ENCODE measurements around the gene CDK5RAP2. TPM values are rescaled to one million over a fixed set of nuclear protein-coding genes. Genes with fewer than 3 reads are reported as not detected.

CDK5RAP2 gene
- total RNA-seq, 1 donor from 2014 or later, result 40.4 TPM

- no peak overlapping the region for H3K27ac Mint-ChIP-seq (ENCODE audit: unreplicated experiment)
- no peaks in the 10 kb centered on the region for H3K9me3 Mint-ChIP-seq (ENCODE audit: low read depth)
- H3K27me3 Mint-ChIP-seq (ENCODE audit: low read depth), result no peaks in the 10 kb centered on the region
- H3K4me3 Mint-ChIP-seq (ENCODE audit: unreplicated experiment), result no peak overlapping the region
- H3K4me1 Mint-ChIP-seq (ENCODE audit: low read depth), result peaks cover 33% of the 10 kb centered on the region
- no peak for TF ChIP-seq CTCF (IDR thresholded peaks at IDR 0.05)
- no peak for DNase-seq (ENCODE audit: low spot score)
- peaks cover 37% of the 10 kb centered on the region for H3K36me3 Mint-ChIP-seq (ENCODE audit: low read depth)
These were observed 174.1 kb downstream of the CDK5RAP2 start for GRCh38 chr9:120405860-120406259.

GRCh38 chr9:120405134-120405533, 174.8 kb downstream of the CDK5RAP2 start:
- no peak for TF ChIP-seq CTCF (IDR thresholded peaks at IDR 0.05)
- Mint-ChIP-seq H3K9me3 (ENCODE audit: low read depth) (no peaks in the 10 kb centered on the region), H3K4me3 (ENCODE audit: unreplicated experiment) (no peak overlapping the region), H3K27ac (ENCODE audit: unreplicated experiment) (no peak overlapping the region), H3K36me3 (ENCODE audit: low read depth) (peaks cover 34% of the 10 kb centered on the region), H3K27me3 (ENCODE audit: low read depth) (no peaks in the 10 kb centered on the region), H3K4me1 (ENCODE audit: low read depth) (peaks cover 30% of the 10 kb centered on the region)
- no peak for DNase-seq (ENCODE audit: low spot score)

GRCh38 chr9:120403543-120403856, 176.5 kb downstream of the CDK5RAP2 start:
- H3K9me3 Mint-ChIP-seq (ENCODE audit: low read depth), result no peaks in the 10 kb centered on the region
- H3K27ac Mint-ChIP-seq (ENCODE audit: unreplicated experiment), result peak overlapping the region; percentile 85
- DNase-seq (ENCODE audit: low spot score), result no peak
- no peak overlapping the region for H3K4me3 Mint-ChIP-seq (ENCODE audit: unreplicated experiment)
- H3K4me1 Mint-ChIP-seq (ENCODE audit: low read depth), result peaks cover 31% of the 10 kb centered on the region
- H3K27me3 Mint-ChIP-seq (ENCODE audit: low read depth), result no peaks in the 10 kb centered on the region
- peaks cover 27% of the 10 kb centered on the region for H3K36me3 Mint-ChIP-seq (ENCODE audit: low read depth)
- TF ChIP-seq CTCF (IDR thresholded peaks at IDR 0.05), result no peak

- peaks cover 34% of the 10 kb centered on the region for H3K4me1 Mint-ChIP-seq (ENCODE audit: low read depth)
- no peak for TF ChIP-seq CTCF (IDR thresholded peaks at IDR 0.05)
- no peak for DNase-seq (ENCODE audit: low spot score)
- H3K27me3 Mint-ChIP-seq (ENCODE audit: low read depth), result no peaks in the 10 kb centered on the region
- H3K9me3 Mint-ChIP-seq (ENCODE audit: low read depth), result no peaks in the 10 kb centered on the region
- peak overlapping the region; percentile 85 for H3K27ac Mint-ChIP-seq (ENCODE audit: unreplicated experiment)
- H3K4me3 Mint-ChIP-seq (ENCODE audit: unreplicated experiment), result no peak overlapping the region
- peaks cover 26% of the 10 kb centered on the region for H3K36me3 Mint-ChIP-seq (ENCODE audit: low read depth)
These were observed 177.0 kb downstream of the CDK5RAP2 start for GRCh38 chr9:120402741-120403542.

GRCh38 chr9:120399940-120400339, 180.0 kb downstream of the CDK5RAP2 start:
- peaks cover 23% of the 10 kb centered on the region for H3K36me3 Mint-ChIP-seq (ENCODE audit: low read depth)
- DNase-seq (ENCODE audit: low spot score), result no peak
- no peaks in the 10 kb centered on the region for H3K27me3 Mint-ChIP-seq (ENCODE audit: low read depth)
- H3K4me3 Mint-ChIP-seq (ENCODE audit: unreplicated experiment), result no peak overlapping the region
- TF ChIP-seq CTCF (IDR thresholded peaks at IDR 0.05), result no peak
- H3K27ac Mint-ChIP-seq (ENCODE audit: unreplicated experiment), result no peak overlapping the region
- H3K9me3 Mint-ChIP-seq (ENCODE audit: low read depth), result no peaks in the 10 kb centered on the region
- H3K4me1 Mint-ChIP-seq (ENCODE audit: low read depth), result peaks cover 61% of the 10 kb centered on the region
